NCI-H2029 treated with DMSO at 0.1 percent for 48 hours (cell line): ENCODE results near the gene SPEM3.
"Not testable (repeated sequence)": the region's sequence is repeated elsewhere in the genome, so short reads cannot be mapped to it uniquely, and the experiment has no call there.

Experiments
- DNase-seq: peaks from one replicate; lab custom pipeline; 2025; lab: John Stamatoyannopoulos, UW

Gene SPEM3

GRCh38 chr17:7474767-7475166 is 46.1 kb downstream of the SPEM3 start:
- DNase-seq, result not testable (repeated sequence)

GRCh38 chr17:7475764-7476422 is 47.2 kb downstream of the SPEM3 start:
- DNase-seq, result no peak

- no peak for DNase-seq
Observed at GRCh38 chr17:7476494-7476893, 47.8 kb downstream of the SPEM3 start.

- DNase-seq, result no peak
Observed at GRCh38 chr17:7476951-7477350, 48.3 kb downstream of the SPEM3 start.

GRCh38 chr17:7477392-7478275 is 49.0 kb downstream of the SPEM3 start:
- DNase-seq, result no peak

- no peak for DNase-seq
Observed at GRCh38 chr17:7478276-7479212, 49.9 kb downstream of the SPEM3 start.

GRCh38 chr17:7479213-7480088 is 50.8 kb downstream of the SPEM3 start, which contains the start of gene ZBTB4:
Gene ZBTB4, minus strand, starts transcription at chr17:7479631. Its CDS starts 12,830 bp downstream, at chr17:7466801.
- no peak for DNase-seq

GRCh38 chr17:7480089-7480384 is 51.4 kb downstream of the SPEM3 start:
- no peak for DNase-seq

DNA sequence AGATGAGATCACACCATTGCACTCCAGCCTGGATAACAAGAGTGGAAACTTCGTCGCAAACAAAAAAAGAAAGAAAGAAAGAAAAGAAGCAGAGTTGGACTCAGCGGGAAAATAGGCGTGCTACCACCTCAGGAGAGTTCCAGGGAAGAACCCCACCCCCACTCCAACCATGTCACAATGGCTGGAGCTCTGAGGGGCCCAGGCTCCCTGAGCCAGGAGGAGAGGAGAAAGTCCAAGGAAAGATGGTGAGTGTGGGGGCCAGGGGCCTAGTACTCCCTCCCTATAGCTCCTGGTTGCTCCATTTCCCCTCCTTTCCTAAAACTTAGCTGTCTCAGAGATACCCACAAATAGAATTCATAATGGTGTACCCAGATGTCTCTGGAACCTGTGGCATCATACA is 52.6 kb downstream of the SPEM3 start, which contains the start of gene SLC35G6:
Gene SLC35G6, plus strand, starts transcription at position 172 of the 400 bp plus-strand sequence. Its CDS starts 71 bp downstream, at position 243.
- DNase-seq, result not testable (repeated sequence)

- not testable (repeated sequence) for DNase-seq
Observed at GRCh38 chr17:7481842-7482741, 53.4 kb downstream of the SPEM3 start.
